Tibial nerve (tissue), 4 donors: ENCODE data around the gene MSS51. TPM values are rescaled to one million over a fixed set of nuclear protein-coding genes. Genes with fewer than 3 reads are reported as not detected.

Source experiments
- DNase-seq, 2 donors: peaks; one replicate each; pipeline ENCODE4 v3.0.0-alpha.2; 2019; ENCODE audit warnings: low spot score in 2 of 2
- H3K27ac ChIP-seq, 4 donors: fragments of 200-600 bp; sonication (generic) in 3 of 4; one replicate each; pipeline ENCODE4 v1.5.1; 2017 to 2019; ENCODE audit warnings: mild to moderate bottlenecking in 1 of 4
- H3K27me3 ChIP-seq, 2 donors: fragments of 200-600 bp; sonication (generic) in 1 of 2; one replicate each; pipeline versions ENCODE4 v1.5.1 to v1.6.0; 2017 to 2019
- H3K36me3 ChIP-seq, 3 donors: fragments of 200-600 bp; sonication (generic); one replicate each; pipeline ENCODE4 v1.5.1; 2018 to 2019
- H3K4me1 ChIP-seq, 4 donors: fragments of 200-600 bp; sonication (generic) in 3 of 4; one replicate each; pipeline ENCODE4 v1.5.1; 2017 to 2019
- H3K4me3 ChIP-seq, 4 donors: fragments of 200-600 bp; sonication (generic) in 3 of 4; one replicate each; pipeline ENCODE4 v1.5.1; 2017 to 2019; ENCODE audit warnings: mild to moderate bottlenecking in 1 of 4, moderate library complexity in 1 of 4
- H3K9me3 ChIP-seq, 4 donors: fragments of 200-600 bp; sonication (generic) in 3 of 4; one replicate each; pipeline ENCODE4 v1.5.1; 2017 to 2019
- CTCF ChIP-seq, 5 experiments: fragments of 200-600 bp in 3 of 5; fragments of 450-650 bp in 2 of 5; sonication (generic) in 3 of 5; IDR thresholded peaks; one replicate each; pipeline ENCODE4 v1.5.1; 2016 to 2019; ENCODE audit warnings: antibody characterized with exemption in 5 of 5, mild to moderate bottlenecking in 3 of 5, moderate library complexity in 2 of 5
- EP300 ChIP-seq, 2 donors: sonication (generic); formaldehyde crosslinking; IDR thresholded peaks; one replicate each; pipeline ENCODE4 v1.6.1; 2017; ENCODE audit warnings: antibody characterized with exemption in 2 of 2, mild to moderate bottlenecking in 1 of 2
- POLR2A ChIP-seq, 2 donors: fragments of 450-650 bp; IDR thresholded peaks; one replicate each; pipeline ENCODE4 v1.6.1; 2017; ENCODE audit warnings: antibody characterized with exemption in 2 of 2, mild to moderate bottlenecking in 2 of 2, moderate library complexity in 2 of 2
- WGBS, 2 donors: methylation state at CpG; one replicate each; pipeline ENCODE4 v1.1.5; 2018; 5-methylcytosine and 5-hydroxymethylcytosine counted together
- total RNA-seq, 4 donors: library from RNA; depleted of rRNA; stranded (reverse); fragments of >200 nt; gene quantifications; one replicate each; pipeline ENCODE4 v1.1.0, GENCODE V29; 2016

MSS51 gene
- total RNA-seq, 4 donors from 2014 or later: 1.8 to 3.3 (median 3.0) TPM

- peaks cover 0 to 56% (median 0%) of the 10 kb centered on the region in 3 donors for H3K36me3 ChIP-seq
- H3K9me3 ChIP-seq: no peaks in the 10 kb centered on the region
- WGBS, 2 donors: 62 to 63% methylated on average over 1 of the region's 1 CpG
- TF ChIP-seq CTCF (IDR thresholded peaks at IDR 0.05) (no peak), EP300 (IDR thresholded peaks at IDR 0.05) (no peak), POLR2A (IDR thresholded peaks at IDR 0.05) (no peak)
- no peak overlapping the region for H3K4me3 ChIP-seq
- no peaks in the 10 kb centered on the region for H3K4me1 ChIP-seq
- H3K27me3 ChIP-seq: no peaks in the 10 kb centered on the region
- no peak for DNase-seq
- no peak overlapping the region for H3K27ac ChIP-seq
These were observed 15.0 kb upstream of the MSS51 start for GRCh38 chr10:73448384-73448783.

- TF ChIP-seq EP300 (IDR thresholded peaks at IDR 0.05) (no peak), CTCF (IDR thresholded peaks at IDR 0.05) (no peak), POLR2A (IDR thresholded peaks at IDR 0.05) (no peak)
- DNase-seq: no peak
- Histone ChIP-seq H3K27me3 (no peaks in the 10 kb centered on the region), H3K9me3 (no peaks in the 10 kb centered on the region), H3K27ac (no peak overlapping the region), H3K4me3 (no peak overlapping the region), H3K36me3 (peaks cover 0 to 47% (median 0%) of the 10 kb centered on the region in 3 donors), H3K4me1 (no peaks in the 10 kb centered on the region)
These were observed 13.6 kb upstream of the MSS51 start for GRCh38 chr10:73446926-73447325.

GRCh38 chr10:73444457-73444856 lies 11.1 kb upstream of the MSS51 start:
- 73 to 93% methylated on average over 1 of the region's 1 CpG for WGBS, 2 donors
- Histone ChIP-seq H3K4me1 (peaks cover 0 to 6% (median 0%) of the 10 kb centered on the region in 4 donors), H3K27me3 (no peaks in the 10 kb centered on the region), H3K9me3 (no peaks in the 10 kb centered on the region), H3K4me3 (no peak overlapping the region), H3K27ac (no peak overlapping the region), H3K36me3 (peaks cover 0 to 61% (median 0%) of the 10 kb centered on the region in 3 donors)
- no peak for TF ChIP-seq CTCF (IDR thresholded peaks at IDR 0.05)
- DNase-seq: no peak

GRCh38 chr10:73439605-73440312 lies 6.4 kb upstream of the MSS51 start:
- DNase-seq: no peak
- H3K27me3 ChIP-seq: no peaks in the 10 kb centered on the region
- no peaks in the 10 kb centered on the region for H3K9me3 ChIP-seq
- TF ChIP-seq CTCF (IDR thresholded peaks at IDR 0.05): no peak
- no peak for TF ChIP-seq POLR2A (IDR thresholded peaks at IDR 0.05)
- no peak for TF ChIP-seq EP300 (IDR thresholded peaks at IDR 0.05)
- 85 to 93% methylated on average over 1 of the region's 1 CpG for WGBS, 2 donors
- H3K4me3 ChIP-seq: no peak overlapping the region
- H3K27ac ChIP-seq: no peak overlapping the region
- H3K4me1 ChIP-seq: peaks cover 0 to 8% (median 0%) of the 10 kb centered on the region in 4 donors
- peaks cover 0 to 57% (median 5%) of the 10 kb centered on the region in 3 donors for H3K36me3 ChIP-seq

- no peak for DNase-seq
- no peaks in the 10 kb centered on the region for H3K27me3 ChIP-seq
- no peak for TF ChIP-seq CTCF (IDR thresholded peaks at IDR 0.05)
- TF ChIP-seq EP300 (IDR thresholded peaks at IDR 0.05): no peak
- TF ChIP-seq POLR2A (IDR thresholded peaks at IDR 0.05): no peak
- peaks cover 0 to 58% (median 5%) of the 10 kb centered on the region in 3 donors for H3K36me3 ChIP-seq
- H3K4me3 ChIP-seq: no peak overlapping the region
- H3K27ac ChIP-seq: no peak overlapping the region
- H3K4me1 ChIP-seq: peaks cover 0 to 8% (median 0%) of the 10 kb centered on the region in 4 donors
- 93 to 97% methylated on average over 1 of the region's 1 CpG for WGBS, 2 donors
- no peaks in the 10 kb centered on the region for H3K9me3 ChIP-seq
These were observed 5.7 kb upstream of the MSS51 start for GRCh38 chr10:73439055-73439454.
